Thyroid gland (tissue), 4 donors: ENCODE measurements around the gene CAMK1D.

Experiments used
- CTCF ChIP-seq, 6 experiments: fragments of 200-600 bp in 3 of 6; fragments of 450-650 bp in 3 of 6; sonication (generic) in 3 of 6; IDR thresholded peaks; one replicate each; pipeline ENCODE4 v1.5.1; 2016 to 2019; ENCODE audit warnings: antibody characterized with exemption in 6 of 6, mild to moderate bottlenecking in 2 of 6, inconsistent platforms in 1 of 6, moderate library complexity in 1 of 6
- POLR2A ChIP-seq, 2 donors: fragments of 450-650 bp; IDR thresholded peaks; one replicate each; pipeline ENCODE4 v1.6.1; 2017; ENCODE audit warnings: antibody characterized with exemption in 2 of 2, mild to moderate bottlenecking in 2 of 2, moderate library complexity in 1 of 2

GRCh38 chr10:12589291-12589690 lies 239.9 kb downstream of the CAMK1D start:
- TF ChIP-seq CTCF (IDR thresholded peaks at IDR 0.05): no peak
- no peak for TF ChIP-seq POLR2A (IDR thresholded peaks at IDR 0.05)
